CMK (cell line): ENCODE data around the gene TULP4.

Experiments
- DNase-seq: peaks from one replicate; pipeline ENCODE4 v3.0.0-alpha.2; 2010; ENCODE audit warnings: low read depth

Gene TULP4

DNA sequence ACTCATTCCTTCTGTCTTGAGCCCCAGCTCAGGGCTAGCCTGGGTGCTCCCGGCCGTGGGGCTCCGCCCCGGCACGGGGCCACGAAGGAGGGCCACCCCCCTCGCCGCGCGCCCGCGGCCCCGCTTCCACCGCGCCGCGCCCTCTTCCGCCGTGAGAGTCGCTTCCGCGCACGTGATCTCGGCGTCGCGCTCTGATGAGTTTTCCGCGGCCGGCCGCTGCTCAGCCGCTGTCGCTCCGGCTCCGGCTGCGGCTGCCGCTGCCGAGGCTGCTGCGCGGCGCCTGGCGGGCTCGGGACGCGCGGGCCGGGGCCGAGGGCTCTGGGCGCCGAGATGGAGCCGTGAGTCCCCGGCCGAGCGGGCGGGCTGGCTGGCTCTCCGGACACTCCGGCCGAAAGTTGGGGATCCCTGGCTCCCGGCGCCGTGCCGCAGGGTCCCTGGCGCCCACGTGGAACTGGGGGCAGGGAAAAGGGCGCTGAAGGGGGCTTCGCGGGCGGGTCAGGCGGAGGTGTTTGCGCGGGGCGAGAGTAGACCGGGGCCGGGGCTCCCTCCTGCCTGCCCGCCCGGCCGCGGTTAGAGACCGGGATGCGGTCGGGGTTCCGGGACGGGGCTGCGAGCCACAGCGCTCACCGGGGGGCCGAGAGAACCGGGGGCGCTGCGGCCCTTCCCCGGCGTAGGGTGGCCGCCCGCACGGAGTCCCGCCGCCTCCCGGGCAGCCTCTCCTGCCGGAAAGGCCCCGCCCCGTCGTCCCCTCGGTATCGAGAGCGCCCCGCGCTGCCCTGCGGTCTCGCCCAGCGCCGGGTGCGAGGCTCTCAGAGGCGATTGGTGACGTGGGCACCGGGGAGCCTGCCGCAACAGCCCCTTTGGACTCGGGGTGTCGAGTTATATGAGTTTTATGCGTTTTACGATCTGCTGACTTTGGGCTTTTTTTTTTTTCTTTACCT is 247.9 kb downstream of the TULP4 start, which contains the start of gene TMEM181:
TMEM181 (plus strand) TSS at position 197 of the 941 bp plus-strand sequence; CDS start at position 331, 134 bp downstream.
- DNase-seq = peak; percentile 75

DNA sequence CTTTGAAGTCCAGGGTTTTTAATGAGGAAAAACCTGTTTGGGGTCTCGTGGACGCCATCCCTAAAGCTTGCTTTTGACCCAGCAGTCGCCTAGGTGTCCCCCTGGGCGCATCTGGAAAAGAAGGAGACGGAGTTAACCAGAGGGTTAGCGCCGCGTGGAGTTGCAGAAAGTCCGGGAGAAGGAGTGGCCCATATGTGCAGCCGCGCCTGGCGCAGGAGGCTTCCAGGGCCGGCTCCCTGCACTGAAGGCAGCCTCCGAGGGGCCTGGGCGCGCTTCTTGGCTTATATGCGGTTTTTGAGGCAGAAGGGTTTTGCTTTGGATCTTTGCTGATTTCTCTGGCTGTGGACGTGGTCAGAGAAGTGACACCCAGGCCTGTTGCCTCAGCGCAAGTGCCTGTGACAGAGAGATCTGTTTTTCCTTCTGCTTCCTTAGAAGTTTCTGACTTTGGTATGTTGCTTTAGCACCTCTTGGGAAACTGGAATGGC is 248.6 kb downstream of the TULP4 start:
- DNase-seq = no peak
